Purkinje cell (primary cell): ENCODE results near the gene SCN2B. TPM values are rescaled to one million over a fixed set of nuclear protein-coding genes. Genes with fewer than 3 reads are reported as not detected.

Source experiments
- polyA plus RNA-seq: library from polyadenylated mRNA; unstranded; fragments of >200 nt; fragmentation: Nextera tagmentation; gene quantifications from 2 replicates; pipeline ENCODE4 v1.2.1, GENCODE V29; 2014

SCN2B gene
- polyA plus RNA-seq: 18.5 and 19.5 TPM in 2 replicates

GRCh38 chr11:118175993-118176777 is at the start of gene SCN2B:
Gene SCN2B, minus strand, starts transcription at chr11:118176639. Its CDS starts 208 bp downstream, at chr11:118176431.

GRCh38 chr11:118224511-118225188 is 48.2 kb upstream of the SCN2B start, which contains the start of gene JAML:
Gene JAML, minus strand, starts transcription at chr11:118225011. Its CDS starts 10,145 bp downstream, at chr11:118214866.

GRCh38 chr11:118152552-118153471 is 23.6 kb downstream of the SCN2B start, which contains the start of gene SCN4B:
Gene SCN4B, minus strand, starts transcription at chr11:118152823. Its CDS starts 150 bp downstream, at chr11:118152673.

Other genes starting within 250 kb of the SCN2B start
- not detected in 2 replicates for gene TMPRSS13, start 247.2 kb downstream of the SCN2B start, polyA plus RNA-seq
- gene IL10RA, start 190.2 kb downstream of the SCN2B start, polyA plus RNA-seq: not detected in 2 replicates
- not detected in 2 replicates for gene TMPRSS4, start 99.6 kb downstream of the SCN2B start, polyA plus RNA-seq
- gene SMIM35, start 89.7 kb downstream of the SCN2B start, polyA plus RNA-seq: not detected in 2 replicates
- gene SCN4B, start 23.8 kb downstream of the SCN2B start, polyA plus RNA-seq: 5.4 and 7.2 TPM in 2 replicates
- gene JAML, start 48.4 kb upstream of the SCN2B start, polyA plus RNA-seq: not detected in 2 replicates
- gene MPZL3, start 75.7 kb upstream of the SCN2B start, polyA plus RNA-seq: 1.1 and 5.1 TPM in 2 replicates
- not detected in 2 replicates for gene MPZL2, start 87.7 kb upstream of the SCN2B start, polyA plus RNA-seq
- gene CD3E, start 128.1 kb upstream of the SCN2B start, polyA plus RNA-seq: not detected in 2 replicates
- gene CD3D, start 166.1 kb upstream of the SCN2B start, polyA plus RNA-seq: not detected in 2 replicates
- gene CD3G, start 167.7 kb upstream of the SCN2B start, polyA plus RNA-seq: not detected in 2 replicates
- 32.6 and 45.9 TPM in 2 replicates for gene UBE4A, start 183.0 kb upstream of the SCN2B start, polyA plus RNA-seq
- gene ATP5MG, start 225.0 kb upstream of the SCN2B start, polyA plus RNA-seq: 1,654 and 1,954 TPM in 2 replicates